ENCODE measurements around the gene HMOX1. TPM values are rescaled to one million over a fixed set of nuclear protein-coding genes. Genes with fewer than 3 reads are reported as not detected.

HMOX1 gene
- total RNA-seq, 2 donors from 2014 or later: 1.9 to 11.1 TPM

DNA sequence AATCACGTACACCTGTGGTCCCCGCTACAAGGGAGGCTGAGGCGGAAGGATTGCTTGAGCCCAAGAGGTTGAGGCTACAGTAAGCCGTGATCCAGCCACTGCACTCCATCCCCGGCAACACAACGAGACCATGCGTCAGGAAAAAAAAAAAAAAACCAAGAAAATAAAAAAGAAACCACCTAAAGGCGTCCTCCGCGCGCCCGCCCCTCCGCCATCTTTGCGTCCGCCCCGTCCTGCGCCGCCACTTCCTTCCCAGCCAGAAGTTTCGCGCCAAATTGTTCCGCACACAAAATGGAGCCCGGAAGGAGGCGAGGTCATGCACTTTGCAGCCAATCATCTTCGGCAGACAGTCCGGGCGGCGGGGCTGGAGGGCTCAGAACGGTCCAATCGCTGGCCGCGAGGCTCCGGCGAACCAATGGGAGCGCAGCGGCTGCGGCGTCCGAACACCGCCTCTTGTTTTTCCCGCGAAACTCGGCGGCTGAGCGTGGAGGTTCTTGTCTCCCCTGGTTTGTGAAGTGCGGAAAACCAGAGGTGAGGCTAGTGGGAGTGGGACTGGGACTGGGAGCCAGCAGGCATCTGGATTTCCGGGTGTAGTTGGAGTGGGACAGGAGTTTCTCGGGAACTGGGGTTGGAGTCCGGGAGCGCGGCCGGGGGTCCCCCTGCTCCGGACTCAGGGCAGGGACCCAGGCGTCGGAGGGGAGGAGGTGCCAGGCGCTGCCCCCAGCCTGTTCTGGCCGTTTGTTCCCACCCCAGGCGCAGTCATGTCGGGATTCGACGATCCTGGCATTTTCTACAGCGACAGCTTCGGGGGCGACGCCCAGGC, 19.0 kb downstream of the HMOX1 start, which contains the start of gene MCM5:
TSS of gene MCM5 (plus strand) at position 463 of the 823 bp plus-strand sequence. CDS start at position 762, 299 bp downstream.
- no peaks in the 10 kb centered on the region for H3K27me3 ChIP-seq
- no peaks in the 10 kb centered on the region for H3K36me3 ChIP-seq
- peak; percentile 98 for DNase-seq (ENCODE audit: low spot score)
- H3K4me1 ChIP-seq: peaks cover 0 to 14% of the 10 kb centered on the region in 2 donors
- TF ChIP-seq, protein P1, sequence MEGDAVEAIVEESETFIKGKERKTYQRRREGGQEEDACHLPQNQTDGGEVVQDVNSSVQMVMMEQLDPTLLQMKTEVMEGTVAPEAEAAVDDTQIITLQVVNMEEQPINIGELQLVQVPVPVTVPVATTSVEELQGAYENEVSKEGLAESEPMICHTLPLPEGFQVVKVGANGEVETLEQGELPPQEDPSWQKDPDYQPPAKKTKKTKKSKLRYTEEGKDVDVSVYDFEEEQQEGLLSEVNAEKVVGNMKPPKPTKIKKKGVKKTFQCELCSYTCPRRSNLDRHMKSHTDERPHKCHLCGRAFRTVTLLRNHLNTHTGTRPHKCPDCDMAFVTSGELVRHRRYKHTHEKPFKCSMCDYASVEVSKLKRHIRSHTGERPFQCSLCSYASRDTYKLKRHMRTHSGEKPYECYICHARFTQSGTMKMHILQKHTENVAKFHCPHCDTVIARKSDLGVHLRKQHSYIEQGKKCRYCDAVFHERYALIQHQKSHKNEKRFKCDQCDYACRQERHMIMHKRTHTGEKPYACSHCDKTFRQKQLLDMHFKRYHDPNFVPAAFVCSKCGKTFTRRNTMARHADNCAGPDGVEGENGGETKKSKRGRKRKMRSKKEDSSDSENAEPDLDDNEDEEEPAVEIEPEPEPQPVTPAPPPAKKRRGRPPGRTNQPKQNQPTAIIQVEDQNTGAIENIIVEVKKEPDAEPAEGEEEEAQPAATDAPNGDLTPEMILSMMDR (IDR thresholded peaks at IDR 0.05): no peak
- H3K4me3 ChIP-seq: peak within 1 kb of the TSS; percentile 68 to 76
- peak within 1 kb of the TSS; percentile 32 to 58 for H3K27ac ChIP-seq
- H3K9me3 ChIP-seq: no peaks in the 10 kb centered on the region

DNA sequence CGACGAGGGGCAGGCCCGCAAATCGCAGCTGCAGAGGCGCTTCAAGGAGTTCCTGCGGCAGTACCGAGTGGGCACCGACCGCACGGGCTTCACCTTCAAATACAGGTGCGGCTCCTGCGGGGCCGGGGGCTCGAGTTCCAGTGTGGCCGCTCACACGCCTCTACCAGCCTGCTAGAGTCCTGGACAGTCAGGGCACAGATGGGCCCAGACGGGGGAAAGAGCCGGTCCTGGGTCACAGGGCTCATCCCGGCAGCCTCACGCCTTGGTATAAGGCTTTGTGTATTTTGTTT, 19.6 kb downstream of the HMOX1 start:
- peak overlapping the region; percentile 68 to 76 for H3K4me3 ChIP-seq
- TF ChIP-seq, protein P1 (IDR thresholded peaks at IDR 0.05): no peak
- peak overlapping the region in 1 of 2 donors; percentile 41 for H3K27ac ChIP-seq
- no peak for DNase-seq (ENCODE audit: low spot score)
- no peaks in the 10 kb centered on the region for H3K36me3 ChIP-seq
- H3K4me1 ChIP-seq: peaks cover 0 to 14% of the 10 kb centered on the region in 2 donors
- no peaks in the 10 kb centered on the region for H3K27me3 ChIP-seq
- H3K9me3 ChIP-seq: no peaks in the 10 kb centered on the region

DNA sequence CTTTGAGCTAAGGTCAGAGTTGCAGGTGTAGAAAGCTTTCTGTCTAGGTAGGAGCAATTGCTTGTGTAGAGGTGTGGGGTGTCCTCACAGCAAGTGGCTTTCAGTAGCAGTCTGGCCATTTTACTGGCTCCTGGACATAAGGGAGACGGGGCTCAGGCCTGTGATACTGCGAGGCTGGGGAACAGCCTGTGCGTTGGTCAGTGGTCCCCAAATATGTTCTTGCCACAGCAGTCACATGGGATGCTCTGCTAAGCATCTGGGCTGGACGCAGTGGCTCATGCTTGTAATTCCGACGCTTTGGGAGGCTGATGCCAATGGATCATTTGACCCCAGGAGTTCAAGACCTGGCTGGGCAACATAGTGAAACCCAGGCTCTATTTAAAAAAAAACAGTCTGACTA, 21.0 kb downstream of the HMOX1 start:
- H3K9me3 ChIP-seq: no peaks in the 10 kb centered on the region
- peaks cover 0 to 14% of the 10 kb centered on the region in 2 donors for H3K4me1 ChIP-seq
- no peak for DNase-seq (ENCODE audit: low spot score)
- no peaks in the 10 kb centered on the region for H3K27me3 ChIP-seq
- no peak overlapping the region for H3K27ac ChIP-seq
- H3K4me3 ChIP-seq: no peak overlapping the region
- TF ChIP-seq, protein P1 (IDR thresholded peaks at IDR 0.05): no peak
- peaks cover 6% of the 10 kb centered on the region for H3K36me3 ChIP-seq

DNA sequence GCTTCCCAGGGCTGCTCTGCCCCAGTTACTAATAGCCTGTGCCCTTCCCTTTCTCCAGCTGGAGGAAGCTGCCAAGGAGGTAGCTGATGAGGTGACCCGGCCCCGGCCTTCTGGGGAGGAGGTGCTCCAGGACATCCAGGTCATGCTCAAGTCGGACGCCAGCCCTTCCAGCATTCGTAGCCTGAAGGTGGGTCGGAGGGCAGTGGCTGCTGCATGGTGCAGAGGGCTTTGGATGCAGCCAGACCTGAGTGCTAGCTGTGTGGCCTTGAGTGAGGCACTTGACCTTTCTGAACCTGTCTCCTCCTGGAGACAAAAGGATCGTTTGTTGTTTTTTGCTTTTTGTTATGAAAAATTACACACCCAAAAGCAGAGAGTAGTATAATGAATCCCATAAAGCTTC, 22.5 kb downstream of the HMOX1 start:
- H3K4me3 ChIP-seq: no peak overlapping the region
- H3K4me1 ChIP-seq: peaks cover 0 to 14% of the 10 kb centered on the region in 2 donors
- H3K27ac ChIP-seq: no peak overlapping the region
- TF ChIP-seq, protein P1 (IDR thresholded peaks at IDR 0.05): no peak
- H3K9me3 ChIP-seq: no peaks in the 10 kb centered on the region
- no peaks in the 10 kb centered on the region for H3K27me3 ChIP-seq
- H3K36me3 ChIP-seq: peaks cover 20% of the 10 kb centered on the region
- no peak for DNase-seq (ENCODE audit: low spot score)

DNA sequence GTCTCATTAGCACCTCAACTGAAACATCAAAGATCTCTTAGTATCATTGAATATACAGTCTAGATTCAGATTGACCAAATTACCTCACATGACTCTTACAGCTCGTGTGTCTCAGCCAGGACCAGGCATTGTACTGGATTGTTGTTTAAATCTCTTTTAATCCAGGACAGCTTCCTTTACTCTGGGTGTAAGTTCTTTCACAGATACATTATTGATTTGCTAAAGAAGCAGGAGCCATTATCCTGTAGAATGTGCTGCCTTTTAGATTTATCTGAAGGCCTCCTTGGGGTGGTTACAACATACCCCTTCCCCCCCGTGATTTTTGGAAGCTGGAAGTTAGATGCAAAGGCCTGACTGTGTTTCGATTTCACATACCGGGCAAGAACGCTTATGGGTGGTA, 23.3 kb downstream of the HMOX1 start:
- no peak overlapping the region for H3K4me3 ChIP-seq
- DNase-seq (ENCODE audit: low spot score): no peak
- H3K36me3 ChIP-seq: peaks cover 25% of the 10 kb centered on the region
- peaks cover 0 to 14% of the 10 kb centered on the region in 2 donors for H3K4me1 ChIP-seq
- H3K27me3 ChIP-seq: no peaks in the 10 kb centered on the region
- H3K9me3 ChIP-seq: no peaks in the 10 kb centered on the region
- H3K27ac ChIP-seq: no peak overlapping the region
- TF ChIP-seq, protein P1 (IDR thresholded peaks at IDR 0.05): no peak
